ENCODE data around the gene MFSD11. TPM values are rescaled to one million over a fixed set of nuclear protein-coding genes. Genes with fewer than 3 reads are reported as not detected.

The MFSD11 gene
- total RNA-seq, 1 experiment from 2014 or later: 42.3 TPM

DNA sequence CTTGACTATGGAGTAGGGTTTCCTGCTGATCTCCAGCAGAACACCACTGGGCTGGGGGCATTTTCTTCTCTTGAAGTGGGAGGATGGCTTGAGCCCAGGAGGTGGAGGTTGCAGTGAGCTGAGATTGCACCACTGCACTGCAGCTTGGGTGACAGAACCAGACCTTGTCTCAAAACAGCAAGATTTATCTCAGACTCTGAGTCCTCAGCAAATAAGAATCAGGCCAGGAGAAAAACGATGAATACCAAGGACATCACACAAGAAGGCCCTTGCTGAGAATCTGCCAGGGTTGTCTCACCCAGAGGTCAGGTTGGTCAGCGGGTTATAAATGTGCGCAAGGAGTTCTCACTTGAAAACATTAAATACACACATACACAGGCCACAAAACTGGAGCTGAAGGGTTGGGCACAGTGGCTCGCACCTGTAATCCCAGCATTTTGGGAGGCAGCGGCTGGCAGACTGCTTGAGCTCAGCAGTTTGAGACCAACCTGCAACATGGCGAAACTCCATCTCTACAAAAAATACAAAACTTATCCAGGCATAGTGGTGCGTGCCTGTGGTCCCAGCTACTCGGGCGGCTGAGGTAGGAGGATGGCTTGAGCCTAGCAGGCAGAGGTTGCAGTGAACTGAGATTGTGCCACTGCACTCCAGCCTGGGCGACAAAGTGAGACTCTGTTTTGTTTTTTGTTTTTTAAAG lies 34.8 kb upstream of the MFSD11 start:
- H3K9me3 ChIP-seq (ENCODE audit: control insufficient read depth, insufficient read depth, low read depth, low read length): no peaks in the 10 kb centered on the region
- H3K4me3 ChIP-seq (ENCODE audit: low read depth in 2 of 2, low read length in 2 of 2): no peak overlapping the region
- H3K27me3 ChIP-seq (ENCODE audit: control insufficient read depth, insufficient read depth, low read length): no peaks in the 10 kb centered on the region
- CTCF ChIA-PET: no interaction called here
- DNase-seq (ENCODE audit: low read depth, low spot score) (no peak), ATAC-seq (no peak)
- no TSS peak for BruUV-seq (replicated peaks)
- no peak overlapping the region for H3K27ac ChIP-seq (ENCODE audit: low read length)
- intact Hi-C loops (cut with micrococcal nuclease; ENCODE audit: unreplicated experiment): no loop called here
- H3K36me3 ChIP-seq (ENCODE audit: control insufficient read depth, insufficient read depth, low read length): no peaks in the 10 kb centered on the region
- H3K4me1 ChIP-seq (ENCODE audit: control insufficient read depth, insufficient read depth, low read length): peaks cover 16% of the 10 kb centered on the region; the same call in 1 of the 2 replicates
- in situ Hi-C loops (cut with HindIII; ENCODE audit: low pct_unique_long_range_greater_than_20kb, low sequenced_read_pairs): no loop called here
- POLR2A ChIA-PET: no interaction called here
- no peak for TF ChIP-seq SIN3A (IDR thresholded peaks at IDR 0.05; ENCODE audit: borderline replicate concordance, insufficient read depth, low read depth, low read length)
- TF ChIP-seq, protein P1, sequence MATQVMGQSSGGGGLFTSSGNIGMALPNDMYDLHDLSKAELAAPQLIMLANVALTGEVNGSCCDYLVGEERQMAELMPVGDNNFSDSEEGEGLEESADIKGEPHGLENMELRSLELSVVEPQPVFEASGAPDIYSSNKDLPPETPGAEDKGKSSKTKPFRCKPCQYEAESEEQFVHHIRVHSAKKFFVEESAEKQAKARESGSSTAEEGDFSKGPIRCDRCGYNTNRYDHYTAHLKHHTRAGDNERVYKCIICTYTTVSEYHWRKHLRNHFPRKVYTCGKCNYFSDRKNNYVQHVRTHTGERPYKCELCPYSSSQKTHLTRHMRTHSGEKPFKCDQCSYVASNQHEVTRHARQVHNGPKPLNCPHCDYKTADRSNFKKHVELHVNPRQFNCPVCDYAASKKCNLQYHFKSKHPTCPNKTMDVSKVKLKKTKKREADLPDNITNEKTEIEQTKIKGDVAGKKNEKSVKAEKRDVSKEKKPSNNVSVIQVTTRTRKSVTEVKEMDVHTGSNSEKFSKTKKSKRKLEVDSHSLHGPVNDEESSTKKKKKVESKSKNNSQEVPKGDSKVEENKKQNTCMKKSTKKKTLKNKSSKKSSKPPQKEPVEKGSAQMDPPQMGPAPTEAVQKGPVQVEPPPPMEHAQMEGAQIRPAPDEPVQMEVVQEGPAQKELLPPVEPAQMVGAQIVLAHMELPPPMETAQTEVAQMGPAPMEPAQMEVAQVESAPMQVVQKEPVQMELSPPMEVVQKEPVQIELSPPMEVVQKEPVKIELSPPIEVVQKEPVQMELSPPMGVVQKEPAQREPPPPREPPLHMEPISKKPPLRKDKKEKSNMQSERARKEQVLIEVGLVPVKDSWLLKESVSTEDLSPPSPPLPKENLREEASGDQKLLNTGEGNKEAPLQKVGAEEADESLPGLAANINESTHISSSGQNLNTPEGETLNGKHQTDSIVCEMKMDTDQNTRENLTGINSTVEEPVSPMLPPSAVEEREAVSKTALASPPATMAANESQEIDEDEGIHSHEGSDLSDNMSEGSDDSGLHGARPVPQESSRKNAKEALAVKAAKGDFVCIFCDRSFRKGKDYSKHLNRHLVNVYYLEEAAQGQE (IDR thresholded peaks at IDR 0.05; ENCODE audit: insufficient read depth in 1 of 2, low read depth in 2 of 2, low read length in 1 of 2): no peak

DNA sequence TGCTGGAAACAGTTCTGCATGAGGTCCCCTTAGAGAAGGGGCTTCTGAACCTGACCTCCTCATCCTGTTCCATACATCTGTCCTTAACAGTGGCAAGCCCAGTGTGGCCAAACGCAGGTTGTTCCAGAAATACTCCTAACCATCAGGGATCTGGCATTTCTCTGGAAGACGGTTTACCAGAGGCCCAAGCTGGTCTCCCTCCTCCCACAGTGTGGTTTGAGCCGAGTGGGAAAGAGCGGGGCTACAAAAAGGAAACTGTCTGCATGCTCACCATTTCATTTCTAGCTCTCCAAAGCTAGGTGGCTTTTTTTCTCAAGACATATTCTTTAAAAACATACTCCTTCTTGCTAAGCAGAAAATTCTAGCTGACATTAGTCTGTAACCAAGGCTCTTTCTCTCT lies 33.1 kb upstream of the MFSD11 start:
- no peaks in the 10 kb centered on the region for H3K9me3 ChIP-seq (ENCODE audit: control insufficient read depth, insufficient read depth, low read depth, low read length)
- no TSS peak for BruUV-seq (replicated peaks)
- DNase-seq (ENCODE audit: low read depth, low spot score) (no peak), ATAC-seq (no peak)
- no peak overlapping the region for H3K4me3 ChIP-seq (ENCODE audit: low read depth in 2 of 2, low read length in 2 of 2)
- H3K4me1 ChIP-seq (ENCODE audit: control insufficient read depth, insufficient read depth, low read length): peaks cover 33% of the 10 kb centered on the region
- no peaks in the 10 kb centered on the region for H3K36me3 ChIP-seq (ENCODE audit: control insufficient read depth, insufficient read depth, low read length)
- in situ Hi-C loops (cut with HindIII; ENCODE audit: low pct_unique_long_range_greater_than_20kb, low sequenced_read_pairs): no loop called here
- intact Hi-C loops (cut with micrococcal nuclease; ENCODE audit: unreplicated experiment): no loop called here
- TF ChIP-seq TCF7L2 (IDR thresholded peaks at IDR 0.05; ENCODE audit: low read depth, low read length): no peak
- TF ChIP-seq, protein P1 (IDR thresholded peaks at IDR 0.05; ENCODE audit: insufficient read depth in 1 of 2, low read depth in 2 of 2, low read length in 1 of 2): no peak
- TF ChIP-seq SIN3A (IDR thresholded peaks at IDR 0.05; ENCODE audit: borderline replicate concordance, insufficient read depth, low read depth, low read length): no peak
- no peak for TF ChIP-seq POLR2AphosphoS5 (IDR thresholded peaks at IDR 0.05; ENCODE audit: low read depth, low read length)
- TF ChIP-seq, protein P2, sequence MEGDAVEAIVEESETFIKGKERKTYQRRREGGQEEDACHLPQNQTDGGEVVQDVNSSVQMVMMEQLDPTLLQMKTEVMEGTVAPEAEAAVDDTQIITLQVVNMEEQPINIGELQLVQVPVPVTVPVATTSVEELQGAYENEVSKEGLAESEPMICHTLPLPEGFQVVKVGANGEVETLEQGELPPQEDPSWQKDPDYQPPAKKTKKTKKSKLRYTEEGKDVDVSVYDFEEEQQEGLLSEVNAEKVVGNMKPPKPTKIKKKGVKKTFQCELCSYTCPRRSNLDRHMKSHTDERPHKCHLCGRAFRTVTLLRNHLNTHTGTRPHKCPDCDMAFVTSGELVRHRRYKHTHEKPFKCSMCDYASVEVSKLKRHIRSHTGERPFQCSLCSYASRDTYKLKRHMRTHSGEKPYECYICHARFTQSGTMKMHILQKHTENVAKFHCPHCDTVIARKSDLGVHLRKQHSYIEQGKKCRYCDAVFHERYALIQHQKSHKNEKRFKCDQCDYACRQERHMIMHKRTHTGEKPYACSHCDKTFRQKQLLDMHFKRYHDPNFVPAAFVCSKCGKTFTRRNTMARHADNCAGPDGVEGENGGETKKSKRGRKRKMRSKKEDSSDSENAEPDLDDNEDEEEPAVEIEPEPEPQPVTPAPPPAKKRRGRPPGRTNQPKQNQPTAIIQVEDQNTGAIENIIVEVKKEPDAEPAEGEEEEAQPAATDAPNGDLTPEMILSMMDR (IDR thresholded peaks at IDR 0.05): no peak
- H3K27me3 ChIP-seq (ENCODE audit: control insufficient read depth, insufficient read depth, low read length): no peaks in the 10 kb centered on the region
- ChIA-PET POLR2A (no interaction called here), CTCF (interaction anchor here (0.6 kb wide), 2 partner anchors 80 to 84 kb away, joined by 5 to 6 read pairs; no protein-coding TSS in a partner anchor)
- H3K27ac ChIP-seq (ENCODE audit: low read length): no peak overlapping the region

Measured in Panc1 (cell line).